Measurements from ENCODE around the gene CDH13.
A peak's percentile ranks its signal among the peaks of the same experiment; 100 is the strongest.

Gene CDH13

GRCh38 chr16:83814659-83814985 is 1187.9 kb downstream of the CDH13 start:
- H3K27me3 ChIP-seq (ENCODE audit: control insufficient read depth in 1 of 2, insufficient read depth in 1 of 2, low read length in 2 of 2): no peaks in the 10 kb centered on the region
- peaks cover 4% of the 10 kb centered on the region for H3K79me1 ChIP-seq (replicated peaks; ENCODE audit: low read length, poor library complexity, severe bottlenecking)
- H3K9me3 ChIP-seq (ENCODE audit: control insufficient read depth, low read length): no peaks in the 10 kb centered on the region
- no peak overlapping the region for H2BK12ac ChIP-seq (ENCODE audit: low read length in 2 of 2)
- no peak overlapping the region for H2BK15ac ChIP-seq (ENCODE audit: low read depth, poor library complexity, severe bottlenecking)
- no peak overlapping the region for H3K18ac ChIP-seq (ENCODE audit: low read depth in 1 of 2, low read length in 2 of 2)
- no peak for DNase-seq
- no peak overlapping the region for H3K23ac ChIP-seq (ENCODE audit: low read length in 2 of 2)
- H3K4me1 ChIP-seq (ENCODE audit: control insufficient read depth, insufficient read depth, low read depth, low read length): peaks cover 12% of the 10 kb centered on the region
- peaks cover 13 to 28% of the 10 kb centered on the region in 2 experiments for H3K36me3 ChIP-seq (ENCODE audit: control insufficient read depth in 1 of 2, insufficient read depth in 2 of 2, low read depth in 1 of 2, low read length in 2 of 2)
- H3K4me2 ChIP-seq (ENCODE audit: low read length, poor library complexity, severe bottlenecking): no peak overlapping the region
- peak overlapping the region in 1 of 2 experiments; percentile 58 for H3K4me3 ChIP-seq (ENCODE audit: insufficient read depth in 1 of 2, low read depth in 1 of 2, low read length in 2 of 2)
- WGBS: 57% methylated on average over 1 of the region's 4 CpGs
- H4K91ac ChIP-seq (ENCODE audit: low read length): no peak overlapping the region
- H2AK5ac ChIP-seq (ENCODE audit: low read length, severe bottlenecking): no peak overlapping the region
- peak overlapping the region; percentile 66 for H3K9ac ChIP-seq (ENCODE audit: low read length)
- H2AFZ ChIP-seq (ENCODE audit: low read depth, low read length): no peak overlapping the region
- peak overlapping the region; percentile 59 for H3K27ac ChIP-seq (ENCODE audit: low read length, poor library complexity, severe bottlenecking)
- no peak overlapping the region for H3K14ac ChIP-seq (ENCODE audit: low read length in 2 of 2)
- no peak overlapping the region for H2BK120ac ChIP-seq (ENCODE audit: low read depth, low read length)
- no peak overlapping the region for H3K4ac ChIP-seq (ENCODE audit: low read depth in 1 of 2, low read length in 2 of 2)
- H4K8ac ChIP-seq (ENCODE audit: low read length): no peak overlapping the region
- no peak overlapping the region for H2BK5ac ChIP-seq (ENCODE audit: low read depth, low read length, poor library complexity, severe bottlenecking)

GRCh38 chr16:83817022-83817421 is 1190.3 kb downstream of the CDH13 start:
- 95% methylated on average over 12 of the region's 12 CpGs for WGBS
- no peaks in the 10 kb centered on the region for H3K9me3 ChIP-seq (ENCODE audit: control insufficient read depth, low read length)
- no peak overlapping the region for H3K4me3 ChIP-seq (ENCODE audit: insufficient read depth in 1 of 2, low read depth in 1 of 2, low read length in 2 of 2)
- H3K27me3 ChIP-seq (ENCODE audit: control insufficient read depth in 1 of 2, insufficient read depth in 1 of 2, low read length in 2 of 2): peaks cover 0 to under 1% of the 10 kb centered on the region in 2 experiments
- peaks cover 4% of the 10 kb centered on the region for H3K79me1 ChIP-seq (replicated peaks; ENCODE audit: low read length, poor library complexity, severe bottlenecking)
- no peak overlapping the region for H2BK5ac ChIP-seq (ENCODE audit: low read depth, low read length, poor library complexity, severe bottlenecking)
- no peak overlapping the region for H3K14ac ChIP-seq (ENCODE audit: low read length in 2 of 2)
- no peak for DNase-seq
- no peak overlapping the region for H3K4me2 ChIP-seq (ENCODE audit: low read length, poor library complexity, severe bottlenecking)
- H3K4me1 ChIP-seq (ENCODE audit: control insufficient read depth, insufficient read depth, low read depth, low read length): peaks cover 15% of the 10 kb centered on the region
- no peak overlapping the region for H2BK12ac ChIP-seq (ENCODE audit: low read length in 2 of 2)
- H2AK5ac ChIP-seq (ENCODE audit: low read length, severe bottlenecking): no peak overlapping the region
- H3K23ac ChIP-seq (ENCODE audit: low read length in 2 of 2): no peak overlapping the region
- no peak overlapping the region for H3K18ac ChIP-seq (ENCODE audit: low read depth in 1 of 2, low read length in 2 of 2)
- no peak overlapping the region for H3K27ac ChIP-seq (ENCODE audit: low read length, poor library complexity, severe bottlenecking)
- H2BK120ac ChIP-seq (ENCODE audit: low read depth, low read length): no peak overlapping the region
- no peak overlapping the region for H4K8ac ChIP-seq (ENCODE audit: low read length)
- H3K9ac ChIP-seq (ENCODE audit: low read length): no peak overlapping the region
- H3K36me3 ChIP-seq (ENCODE audit: control insufficient read depth in 1 of 2, insufficient read depth in 2 of 2, low read depth in 1 of 2, low read length in 2 of 2): peaks cover 10 to 13% of the 10 kb centered on the region in 2 experiments
- H2BK15ac ChIP-seq (ENCODE audit: low read depth, poor library complexity, severe bottlenecking): no peak overlapping the region
- H3K4ac ChIP-seq (ENCODE audit: low read depth in 1 of 2, low read length in 2 of 2): no peak overlapping the region
- no peak overlapping the region for H4K91ac ChIP-seq (ENCODE audit: low read length)
- H2AFZ ChIP-seq (ENCODE audit: low read depth, low read length): no peak overlapping the region

- no peak overlapping the region for H3K18ac ChIP-seq (ENCODE audit: low read depth in 1 of 2, low read length in 2 of 2)
- H3K79me1 ChIP-seq (replicated peaks; ENCODE audit: low read length, poor library complexity, severe bottlenecking): peaks cover 2% of the 10 kb centered on the region
- H2BK15ac ChIP-seq (ENCODE audit: low read depth, poor library complexity, severe bottlenecking): no peak overlapping the region
- H2BK5ac ChIP-seq (ENCODE audit: low read depth, low read length, poor library complexity, severe bottlenecking): no peak overlapping the region
- no peak overlapping the region for H3K4ac ChIP-seq (ENCODE audit: low read depth in 1 of 2, low read length in 2 of 2)
- H3K36me3 ChIP-seq (ENCODE audit: control insufficient read depth in 1 of 2, insufficient read depth in 2 of 2, low read depth in 1 of 2, low read length in 2 of 2): peaks cover under 1 to 2% of the 10 kb centered on the region in 2 experiments
- no peak overlapping the region for H4K8ac ChIP-seq (ENCODE audit: low read length)
- peaks cover 0 to 8% of the 10 kb centered on the region in 2 experiments for H3K27me3 ChIP-seq (ENCODE audit: control insufficient read depth in 1 of 2, insufficient read depth in 1 of 2, low read length in 2 of 2)
- no peak overlapping the region for H4K91ac ChIP-seq (ENCODE audit: low read length)
- no peak overlapping the region for H2AFZ ChIP-seq (ENCODE audit: low read depth, low read length)
- H2BK120ac ChIP-seq (ENCODE audit: low read depth, low read length): no peak overlapping the region
- H2AK5ac ChIP-seq (ENCODE audit: low read length, severe bottlenecking): no peak overlapping the region
- H2BK12ac ChIP-seq (ENCODE audit: low read length in 2 of 2): no peak overlapping the region
- H3K4me1 ChIP-seq (ENCODE audit: control insufficient read depth, insufficient read depth, low read depth, low read length): peaks cover 14% of the 10 kb centered on the region
- H3K4me2 ChIP-seq (ENCODE audit: low read length, poor library complexity, severe bottlenecking): no peak overlapping the region
- no peak overlapping the region for H3K14ac ChIP-seq (ENCODE audit: low read length in 2 of 2)
- WGBS: 99% methylated on average over 5 of the region's 5 CpGs
- H3K23ac ChIP-seq (ENCODE audit: low read length in 2 of 2): no peak overlapping the region
- H3K4me3 ChIP-seq (ENCODE audit: insufficient read depth in 1 of 2, low read depth in 1 of 2, low read length in 2 of 2): no peak overlapping the region
- no peak for DNase-seq
- H3K9me3 ChIP-seq (ENCODE audit: control insufficient read depth, low read length): no peaks in the 10 kb centered on the region
- H3K9ac ChIP-seq (ENCODE audit: low read length): no peak overlapping the region
- H3K27ac ChIP-seq (ENCODE audit: low read length, poor library complexity, severe bottlenecking): no peak overlapping the region
Measured at GRCh38 chr16:83818276-83818675, 1191.5 kb downstream of the CDH13 start.

GRCh38 chr16:83819361-83819760 is 1192.6 kb downstream of the CDH13 start:
- Histone ChIP-seq H3K14ac (ENCODE audit: low read length in 2 of 2) (no peak overlapping the region), H2AFZ (ENCODE audit: low read depth, low read length) (no peak overlapping the region), H3K27me3 (ENCODE audit: control insufficient read depth in 1 of 2, insufficient read depth in 1 of 2, low read length in 2 of 2) (peaks cover 0 to 12% of the 10 kb centered on the region in 2 experiments), H3K23ac (ENCODE audit: low read length in 2 of 2) (no peak overlapping the region), H4K91ac (ENCODE audit: low read length) (no peak overlapping the region), H2BK120ac (ENCODE audit: low read depth, low read length) (no peak overlapping the region), H2BK12ac (ENCODE audit: low read length in 2 of 2) (no peak overlapping the region), H3K4me2 (ENCODE audit: low read length, poor library complexity, severe bottlenecking) (no peak overlapping the region), H3K4me3 (ENCODE audit: insufficient read depth in 1 of 2, low read depth in 1 of 2, low read length in 2 of 2) (no peak overlapping the region), H3K4ac (ENCODE audit: low read depth in 1 of 2, low read length in 2 of 2) (no peak overlapping the region), H3K18ac (ENCODE audit: low read depth in 1 of 2, low read length in 2 of 2) (no peak overlapping the region), H3K4me1 (ENCODE audit: control insufficient read depth, insufficient read depth, low read depth, low read length) (peaks cover 11% of the 10 kb centered on the region), H3K79me1 (replicated peaks; ENCODE audit: low read length, poor library complexity, severe bottlenecking) (peaks cover 2% of the 10 kb centered on the region), H2AK5ac (ENCODE audit: low read length, severe bottlenecking) (no peak overlapping the region), H4K8ac (ENCODE audit: low read length) (no peak overlapping the region), H2BK15ac (ENCODE audit: low read depth, poor library complexity, severe bottlenecking) (no peak overlapping the region), H3K27ac (ENCODE audit: low read length, poor library complexity, severe bottlenecking) (peak overlapping the region; percentile 69), H3K9me3 (ENCODE audit: control insufficient read depth, low read length) (no peaks in the 10 kb centered on the region), H2BK5ac (ENCODE audit: low read depth, low read length, poor library complexity, severe bottlenecking) (no peak overlapping the region), H3K9ac (ENCODE audit: low read length) (no peak overlapping the region), H3K36me3 (ENCODE audit: control insufficient read depth in 1 of 2, insufficient read depth in 2 of 2, low read depth in 1 of 2, low read length in 2 of 2) (no peaks in the 10 kb centered on the region)
- DNase-seq: no peak
- whole genome bisulfite sequencing: 81% methylated on average over 6 of the region's 8 CpGs
